ENCODE results near the gene PDGFD. TPM values are rescaled to one million over a fixed set of nuclear protein-coding genes. Genes with fewer than 3 reads are reported as not detected.

Gene PDGFD
- total and polyA plus RNA-seq, 2 donors (not counting 3 experiments of a cell fraction or from before 2014, with no cell fraction given) = 6.3 to 13.1 TPM

DNA sequence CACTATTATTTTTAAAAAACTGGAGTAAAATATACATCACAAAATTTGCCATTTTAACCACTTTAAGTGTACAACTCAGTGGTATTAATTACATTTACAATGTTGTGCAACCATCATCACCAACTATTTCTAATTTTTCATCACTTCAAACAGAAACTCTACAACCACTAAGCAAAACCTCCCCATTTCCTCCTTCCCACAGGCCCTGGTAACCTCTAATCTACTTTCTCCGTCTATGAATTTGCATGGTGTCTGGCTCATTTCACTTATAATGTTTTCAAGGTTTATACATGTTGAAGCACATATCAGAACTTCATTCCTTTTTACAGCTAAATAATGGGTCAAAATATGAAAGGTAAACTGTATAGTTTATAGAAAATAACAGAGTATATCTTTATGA lies 103.1 kb downstream of the PDGFD start:
- H4K20me1 ChIP-seq (replicated peaks; ENCODE audit: control insufficient read depth, extremely low read depth, insufficient read depth, low read length) = no peaks in the 10 kb centered on the region
- no peak overlapping the region for H3K4me2 ChIP-seq (ENCODE audit: insufficient read depth, low read length)
- H3K9ac ChIP-seq (replicated peaks; ENCODE audit: extremely low read depth, insufficient read depth, low read length) = no peak overlapping the region
- BruUV-seq (replicated peaks) = no TSS peak
- POLR2A ChIA-PET = no interaction called here
- H3K9me3 ChIP-seq (replicated peaks; ENCODE audit: control insufficient read depth, insufficient read depth, low read length) = no peaks in the 10 kb centered on the region
- no peaks in the 10 kb centered on the region for H3K9me1 ChIP-seq (replicated peaks; ENCODE audit: control insufficient read depth, extremely low read depth, insufficient read depth, low read length)
- TF ChIP-seq POLR2A (IDR thresholded peaks at IDR 0.05; ENCODE audit: low read depth, low read length) = no peak
- TF ChIP-seq MYC (IDR thresholded peaks at IDR 0.05; ENCODE audit: low read depth, low read length) = no peak
- TF ChIP-seq FOS (IDR thresholded peaks at IDR 0.05; ENCODE audit: borderline replicate concordance, insufficient read depth, low read length) = no peak
- TF ChIP-seq, protein P1, sequence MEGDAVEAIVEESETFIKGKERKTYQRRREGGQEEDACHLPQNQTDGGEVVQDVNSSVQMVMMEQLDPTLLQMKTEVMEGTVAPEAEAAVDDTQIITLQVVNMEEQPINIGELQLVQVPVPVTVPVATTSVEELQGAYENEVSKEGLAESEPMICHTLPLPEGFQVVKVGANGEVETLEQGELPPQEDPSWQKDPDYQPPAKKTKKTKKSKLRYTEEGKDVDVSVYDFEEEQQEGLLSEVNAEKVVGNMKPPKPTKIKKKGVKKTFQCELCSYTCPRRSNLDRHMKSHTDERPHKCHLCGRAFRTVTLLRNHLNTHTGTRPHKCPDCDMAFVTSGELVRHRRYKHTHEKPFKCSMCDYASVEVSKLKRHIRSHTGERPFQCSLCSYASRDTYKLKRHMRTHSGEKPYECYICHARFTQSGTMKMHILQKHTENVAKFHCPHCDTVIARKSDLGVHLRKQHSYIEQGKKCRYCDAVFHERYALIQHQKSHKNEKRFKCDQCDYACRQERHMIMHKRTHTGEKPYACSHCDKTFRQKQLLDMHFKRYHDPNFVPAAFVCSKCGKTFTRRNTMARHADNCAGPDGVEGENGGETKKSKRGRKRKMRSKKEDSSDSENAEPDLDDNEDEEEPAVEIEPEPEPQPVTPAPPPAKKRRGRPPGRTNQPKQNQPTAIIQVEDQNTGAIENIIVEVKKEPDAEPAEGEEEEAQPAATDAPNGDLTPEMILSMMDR (IDR thresholded peaks at IDR 0.05; ENCODE audit: extremely low read depth in 1 of 2, insufficient read depth in 1 of 2, low read depth in 1 of 2, low read length in 2 of 2) = no peak
- TF ChIP-seq EZH2 (IDR thresholded peaks at IDR 0.05; ENCODE audit: borderline replicate concordance, low read depth, low read length, severe bottlenecking) = no peak
- TF ChIP-seq POLR2AphosphoS5 (IDR thresholded peaks at IDR 0.05; ENCODE audit: insufficient read depth, low read depth, low read length) = no peak
- TF ChIP-seq JUN (IDR thresholded peaks at IDR 0.05; ENCODE audit: borderline replicate concordance, insufficient read depth, insufficient read length, low read depth) = no peak
- TF ChIP-seq, protein P2, sequence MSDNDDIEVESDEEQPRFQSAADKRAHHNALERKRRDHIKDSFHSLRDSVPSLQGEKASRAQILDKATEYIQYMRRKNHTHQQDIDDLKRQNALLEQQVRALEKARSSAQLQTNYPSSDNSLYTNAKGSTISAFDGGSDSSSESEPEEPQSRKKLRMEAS (IDR thresholded peaks at IDR 0.05; ENCODE audit: insufficient read depth, insufficient read length) = no peak
- TF ChIP-seq GATA2 (IDR thresholded peaks at IDR 0.05; ENCODE audit: insufficient read depth, insufficient read length, low read depth, low read length) = no peak
- FAIRE-seq = no peak
- no peaks in the 10 kb centered on the region for H3K36me3 ChIP-seq (ENCODE audit: control insufficient read depth in 2 of 2, extremely low read depth in 1 of 2, insufficient read depth in 2 of 2, low read length in 2 of 2)
- no peak overlapping the region for H3K27ac ChIP-seq (ENCODE audit: insufficient read depth, low read depth, low read length)
- CTCF ChIA-PET = no interaction called here
- no peaks in the 10 kb centered on the region for H3K79me2 ChIP-seq (ENCODE audit: control insufficient read depth, insufficient read depth, low read length)
- no peaks in the 10 kb centered on the region for H3K27me3 ChIP-seq (ENCODE audit: control insufficient read depth in 2 of 2, insufficient read depth in 2 of 2, low read length in 2 of 2)
- intact Hi-C loops (cut with micrococcal nuclease) (no loop called here), dilution Hi-C loops (cut with MboI; ENCODE audit: extremely low pct_ligation_motif_present, low sequenced_read_pairs) (no loop called here)
- H3K4me1 ChIP-seq (ENCODE audit: control insufficient read depth, extremely low read depth, insufficient read depth, low read length) = no peaks in the 10 kb centered on the region
- no peak for DNase-seq (ENCODE audit: low read depth, low spot score)
- H3K4me3 ChIP-seq (replicated peaks in 1 of 3; ENCODE audit: insufficient read depth in 1 of 3, low read depth in 1 of 3, low read length in 3 of 3) = no peak overlapping the region
- H2AFZ ChIP-seq (ENCODE audit: low read depth, low read length) = no peak overlapping the region

All from endothelial cell of umbilical vein (primary cell).